BJ (cell line): ENCODE data around the gene ZNF69. TPM values are rescaled to one million over a fixed set of nuclear protein-coding genes. Genes with fewer than 3 reads are reported as not detected.
"Not testable (repeated sequence)": the region's sequence is repeated elsewhere in the genome, so short reads cannot be mapped to it uniquely, and the experiment has no call there.

ENCODE experiments used
- CTCF ChIA-PET: fragments of 350-600 bp; formaldehyde crosslinking; extraction: SDS; loops from one replicate; lab custom pipeline; 2021; ENCODE audit warnings: antibody characterized with exemption, inconsistent platforms; lab: Yijun Ruan, JAX
- POLR2A ChIA-PET: fragments of 300-600 bp; sonication (Branson Sonifier 250); formaldehyde crosslinking; extraction: SDS; loops from one replicate; lab custom pipeline; 2021; ENCODE audit warnings: antibody characterized with exemption; lab: Charles Lee
- DNase-seq: peaks from one replicate; pipeline ENCODE4 v3.0.0-alpha.2; 2011; ENCODE audit warnings: low read depth
- H3K27me3 ChIP-seq: 2 replicates; pipeline ENCODE4 v1.6.0; 2011; ENCODE audit warnings: low read length; ENCODE audit not compliant: control insufficient read depth, insufficient read depth
- H3K36me3 ChIP-seq: 2 replicates; pipeline ENCODE4 v1.5.1; 2011; ENCODE audit warnings: low read length; ENCODE audit not compliant: control insufficient read depth, insufficient read depth
- H3K4me3 ChIP-seq: 2 replicates; pipeline ENCODE4 v1.5.1; 2011; ENCODE audit warnings: low read depth, mild to moderate bottlenecking, control low read depth, low read length
- CTCF ChIP-seq: IDR thresholded peaks from 2 replicates; pipeline ENCODE4 v1.5.1; 2011; ENCODE audit warnings: low read depth, mild to moderate bottlenecking, control low read depth, inconsistent platforms, low read length, moderate library complexity; ENCODE audit not compliant: insufficient read depth
- polyA plus RNA-seq: library from polyadenylated mRNA; depleted of rRNA; stranded (reverse); fragments of >200 nt; gene quantifications from 2 replicates; pipeline ENCODE4 v1.2.3, GENCODE V29; 2011

Gene ZNF69
- polyA plus RNA-seq, 1 experiment = 3.4 TPM

GRCh38 chr19:11905928-11906327 lies 18.3 kb downstream of the ZNF69 start:
- CTCF ChIA-PET = no interaction called here
- no peaks in the 10 kb centered on the region for H3K27me3 ChIP-seq
- POLR2A ChIA-PET = no interaction called here
- no peak for DNase-seq
- no peak for TF ChIP-seq CTCF
- H3K4me3 ChIP-seq = no peak overlapping the region
- H3K36me3 ChIP-seq = peaks cover 7% of the 10 kb centered on the region

GRCh38 chr19:11911937-11912336 lies 24.4 kb downstream of the ZNF69 start:
- POLR2A ChIA-PET, CTCF ChIA-PET, H3K36me3 ChIP-seq, H3K4me3 ChIP-seq, DNase-seq, H3K27me3 ChIP-seq: not testable (repeated sequence)

- DNase-seq, H3K36me3 ChIP-seq, POLR2A ChIA-PET, H3K27me3 ChIP-seq, H3K4me3 ChIP-seq: not testable (repeated sequence)
- CTCF ChIA-PET = interaction anchor here (2.1 kb wide), 1 partner anchor 9 kb away, joined by 8 read pairs; no protein-coding TSS in a partner anchor
Observed at GRCh38 chr19:11914417-11915051, 27.0 kb downstream of the ZNF69 start.

- no peak for TF ChIP-seq CTCF
- CTCF ChIA-PET = interaction anchor here (0.9 to 4.3 kb wide), 6 partner anchors 7 to 136 kb away, joined by 3 to 107 read pairs (median 6); no protein-coding TSS in a partner anchor
- POLR2A ChIA-PET = no interaction called here
- H3K36me3 ChIP-seq = no peaks in the 10 kb centered on the region
- no peaks in the 10 kb centered on the region for H3K27me3 ChIP-seq
- DNase-seq = no peak
- no peak overlapping the region for H3K4me3 ChIP-seq
Observed at GRCh38 chr19:11921852-11922495, 34.4 kb downstream of the ZNF69 start.

- DNase-seq = peak; percentile 42
- Histone ChIP-seq H3K27me3 (no peaks in the 10 kb centered on the region), H3K36me3 (no peaks in the 10 kb centered on the region), H3K4me3 (peak within 1 kb of the TSS; percentile 90)
- ChIA-PET POLR2A (no interaction called here), CTCF (interaction anchor here (0.6 to 4.3 kb wide), 10 partner anchors 8 to 216 kb away, joined by 3 to 107 read pairs (median 5); partner anchors contain the start of gene ZNF491)
- no peak for TF ChIP-seq CTCF
Observed at GRCh38 chr19:11924886-11925650, 37.5 kb downstream of the ZNF69 start, which contains the start of gene ZNF700. Gene ZNF700, plus strand, starts transcription at chr19:11925107. Its CDS starts 104 bp downstream, at chr19:11925211.

- H3K27me3 ChIP-seq, H3K36me3 ChIP-seq, POLR2A ChIA-PET, DNase-seq: not testable (repeated sequence)
- CTCF ChIA-PET = interaction anchor here (1.1 to 4.3 kb wide), 2 partner anchors 64 to 127 kb away, joined by 3 to 107 read pairs; partner anchors contain the start of gene ZNF491
- peak overlapping the region; percentile 90 for H3K4me3 ChIP-seq
Observed at GRCh38 chr19:11925651-11926187, 38.1 kb downstream of the ZNF69 start.
